NCI-H2107 treated with DMSO at 0.1 percent for 48 hours (cell line): ENCODE data around the gene HEXA.
A peak's percentile ranks its signal among the peaks of the same experiment; 100 is the strongest.
"Not testable (repeated sequence)": the region's sequence is repeated elsewhere in the genome, so short reads cannot be mapped to it uniquely, and the experiment has no call there.

ENCODE experiments used
- DNase-seq: peaks from one replicate; lab custom pipeline; 2025; ENCODE audit not compliant: unreplicated experiment; lab: John Stamatoyannopoulos, UW

Gene HEXA

DNA sequence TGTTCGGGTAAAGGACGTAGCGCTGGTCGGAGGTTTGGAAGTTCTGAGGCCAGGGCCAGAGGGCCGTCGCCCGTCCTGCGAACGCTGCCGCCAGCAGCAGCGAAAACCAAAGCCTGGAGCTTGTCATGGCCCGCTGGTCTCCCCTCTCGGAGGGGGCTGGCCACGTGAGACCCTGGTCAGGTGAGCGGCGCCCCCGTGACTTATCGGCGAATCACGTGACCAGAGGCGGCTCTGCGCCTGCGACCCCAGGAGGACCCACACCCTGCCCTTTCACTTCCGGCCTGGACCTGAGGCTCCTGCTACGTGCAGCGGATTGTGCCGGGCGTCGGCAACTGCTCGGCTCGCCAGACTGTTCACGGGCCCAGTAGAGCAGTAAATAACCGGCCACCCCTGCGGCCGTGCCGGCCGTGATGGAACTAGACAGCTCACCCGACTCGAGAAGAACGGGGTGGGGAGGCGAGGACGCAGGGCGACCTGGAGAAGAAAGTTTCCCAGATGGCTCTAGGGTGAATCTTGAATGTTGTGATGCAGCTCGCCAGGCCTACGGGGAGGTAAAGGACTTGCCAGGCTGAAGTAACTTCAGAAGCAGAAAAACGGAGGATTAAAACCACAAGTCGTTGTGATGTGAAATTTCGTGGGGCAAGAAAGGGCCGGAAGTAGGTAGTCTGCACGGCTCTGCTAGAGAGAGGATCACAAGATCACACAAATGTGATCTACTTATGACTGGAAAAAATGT is at the start of gene HEXA:
Gene HEXA, minus strand, starts transcription at position 169 of the 736 bp plus-strand sequence. Its CDS starts 42 bp downstream, at position 127.
- peak; percentile 29 for DNase-seq

- no peak for DNase-seq
Observed at GRCh38 chr15:72423256-72423655, 47.4 kb upstream of the HEXA start.

DNA sequence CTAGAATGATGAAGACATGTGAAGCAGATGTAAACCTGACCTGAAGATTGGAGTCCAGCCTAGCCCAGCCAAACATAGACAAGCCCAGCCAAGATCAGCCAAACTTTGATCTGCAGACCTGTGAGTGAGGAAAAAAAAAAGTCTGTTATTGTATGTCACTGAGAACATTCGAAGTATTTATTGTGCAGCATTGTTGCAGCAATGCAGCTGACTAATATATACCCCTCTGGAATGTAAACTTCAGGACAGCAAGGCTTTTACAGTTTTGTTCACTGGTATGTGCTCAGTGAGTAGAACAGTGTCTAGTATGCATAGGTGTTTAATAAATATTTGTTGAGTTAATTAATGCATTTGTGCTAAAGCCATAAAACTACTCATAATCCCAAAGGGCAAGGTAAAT is 45.7 kb upstream of the HEXA start:
- no peak for DNase-seq

DNA sequence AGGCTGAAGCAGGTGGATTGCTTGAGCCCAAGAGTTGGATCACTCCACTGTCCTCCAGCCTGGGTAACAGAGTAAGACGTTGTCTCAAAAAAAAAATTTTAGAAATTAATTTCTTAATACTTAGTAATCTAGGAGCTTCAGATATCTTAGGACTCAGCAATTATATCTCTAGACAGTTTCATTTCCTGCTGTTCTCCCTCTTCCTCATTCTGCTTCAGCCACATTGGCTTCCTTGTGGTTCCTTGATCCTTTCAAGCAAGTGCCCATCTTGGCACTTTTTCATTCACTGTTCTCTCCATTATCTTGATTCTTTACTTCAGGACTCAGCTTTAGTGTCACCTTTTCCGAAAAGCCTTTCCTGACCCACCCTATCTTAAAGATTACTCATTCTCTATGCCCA is 44.8 kb upstream of the HEXA start:
- no peak for DNase-seq

DNA sequence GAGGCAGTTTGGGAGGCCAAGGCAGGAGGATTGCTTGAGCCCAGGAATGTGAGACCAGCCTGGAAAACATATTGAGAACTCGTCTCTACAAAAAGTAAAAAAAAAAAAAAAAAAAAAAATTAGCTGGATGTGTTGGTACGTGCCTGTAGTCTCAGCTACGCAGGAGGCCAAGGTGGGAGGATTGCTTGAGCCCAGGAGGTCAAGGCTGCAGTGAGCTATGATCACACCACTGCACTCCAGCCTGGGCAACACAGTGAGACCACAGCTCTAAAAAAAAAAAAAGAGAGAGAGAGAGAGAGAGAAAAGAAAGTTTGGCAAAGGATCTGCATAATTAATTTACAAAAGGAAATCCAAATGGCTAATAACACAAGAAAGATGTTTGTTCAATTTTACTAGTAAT is 44.0 kb upstream of the HEXA start:
- DNase-seq: not testable (repeated sequence)

DNA sequence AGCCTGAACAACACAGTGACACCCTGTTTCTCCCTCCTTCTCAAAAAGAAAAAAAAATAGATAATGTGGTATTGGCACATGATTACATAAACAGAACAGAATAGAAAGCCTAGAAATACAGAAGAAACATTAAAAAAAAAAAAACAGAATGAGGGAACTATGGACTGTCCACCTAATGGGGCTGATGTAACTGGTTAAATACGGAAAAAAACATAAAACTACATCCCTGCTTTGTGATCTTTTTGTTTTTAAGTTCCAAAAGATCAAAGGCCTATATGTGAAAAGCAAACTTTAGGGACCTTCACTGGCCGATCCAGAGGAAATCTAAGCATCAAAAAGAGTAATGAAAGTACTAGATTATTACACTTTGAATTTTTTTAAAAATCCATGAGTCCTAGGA is 39.5 kb upstream of the HEXA start:
- DNase-seq: no peak

DNA sequence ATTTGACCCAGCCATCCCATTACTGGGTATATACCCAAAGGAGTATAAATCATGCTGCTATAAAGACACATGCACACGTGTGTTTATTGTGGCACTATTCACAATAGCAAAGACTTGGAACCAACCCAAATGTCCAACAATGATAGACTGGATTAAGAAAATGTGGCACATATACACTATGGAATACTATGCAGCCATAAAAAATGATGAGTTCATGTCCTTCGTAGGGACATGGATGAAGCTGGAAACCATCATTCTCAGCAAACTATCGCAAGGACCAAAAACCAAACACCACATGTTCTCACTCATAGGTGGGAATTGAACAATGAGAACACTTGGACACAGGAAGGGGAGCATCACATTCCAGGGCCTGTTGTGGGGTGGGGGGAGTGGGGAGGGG is 37.5 kb upstream of the HEXA start:
- DNase-seq: not testable (repeated sequence)

- no peak for DNase-seq
Observed at GRCh38 chr15:72411544-72411943, 35.7 kb upstream of the HEXA start.

GRCh38 chr15:72411111-72411510 is 35.3 kb upstream of the HEXA start:
- no peak for DNase-seq

GRCh38 chr15:72406936-72407335 is 31.1 kb upstream of the HEXA start:
- DNase-seq: no peak

GRCh38 chr15:72404841-72405240 is 29.0 kb upstream of the HEXA start:
- DNase-seq: no peak

DNA sequence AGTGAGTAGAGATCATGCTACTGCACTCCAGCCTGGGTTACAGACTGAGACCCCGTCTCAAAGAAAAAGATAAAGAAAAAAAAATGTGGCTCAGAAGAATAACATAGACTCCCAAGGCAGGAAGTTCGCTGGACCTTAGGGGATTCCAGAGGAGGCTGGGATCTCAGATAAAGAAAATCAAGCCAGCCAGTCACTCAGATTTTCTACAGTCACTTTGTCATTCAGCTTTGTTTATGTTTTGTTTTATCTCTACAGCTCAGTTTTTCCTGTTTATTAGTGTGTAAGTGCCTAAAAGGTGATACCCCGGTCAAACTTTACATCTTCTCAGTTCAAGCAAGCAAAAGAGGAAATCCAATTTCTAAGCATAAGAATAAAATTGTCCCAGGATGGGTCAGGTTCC is 28.5 kb upstream of the HEXA start:
- no peak for DNase-seq

DNA sequence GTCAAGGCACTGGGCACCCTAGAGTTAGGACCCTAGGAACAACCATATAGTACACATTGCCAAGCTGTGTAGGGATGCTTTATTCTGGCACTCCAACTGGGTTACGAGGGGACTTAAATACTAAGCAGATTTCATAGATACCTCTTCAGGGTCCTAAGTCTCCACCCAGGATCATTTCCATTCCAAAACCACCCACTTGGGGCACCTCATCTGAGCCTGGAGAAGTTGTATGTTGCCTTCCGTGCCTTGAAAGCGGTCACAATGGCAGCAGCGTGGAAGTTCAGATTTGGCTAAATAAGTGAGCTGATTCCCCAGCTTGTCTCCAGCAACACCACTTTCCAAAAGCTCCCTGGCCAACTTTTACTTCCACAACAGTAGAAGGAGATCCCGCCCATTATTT is 26.9 kb upstream of the HEXA start:
- DNase-seq: no peak

- DNase-seq: no peak
Observed at GRCh38 chr15:72398648-72399047, 22.8 kb upstream of the HEXA start.

GRCh38 chr15:72397796-72398588 is 22.2 kb upstream of the HEXA start, which contains the start of gene TMEM202:
Gene TMEM202, plus strand, starts transcription at chr15:72398305. Its CDS starts 22 bp downstream, at chr15:72398327.
- DNase-seq: no peak

- not testable (repeated sequence) for DNase-seq
Observed at GRCh38 chr15:72396331-72396730, 20.5 kb upstream of the HEXA start.

- no peak for DNase-seq
Observed at GRCh38 chr15:72389231-72389630, 13.4 kb upstream of the HEXA start.

- DNase-seq: no peak
Observed at GRCh38 chr15:72387741-72388140, 11.9 kb upstream of the HEXA start.

DNA sequence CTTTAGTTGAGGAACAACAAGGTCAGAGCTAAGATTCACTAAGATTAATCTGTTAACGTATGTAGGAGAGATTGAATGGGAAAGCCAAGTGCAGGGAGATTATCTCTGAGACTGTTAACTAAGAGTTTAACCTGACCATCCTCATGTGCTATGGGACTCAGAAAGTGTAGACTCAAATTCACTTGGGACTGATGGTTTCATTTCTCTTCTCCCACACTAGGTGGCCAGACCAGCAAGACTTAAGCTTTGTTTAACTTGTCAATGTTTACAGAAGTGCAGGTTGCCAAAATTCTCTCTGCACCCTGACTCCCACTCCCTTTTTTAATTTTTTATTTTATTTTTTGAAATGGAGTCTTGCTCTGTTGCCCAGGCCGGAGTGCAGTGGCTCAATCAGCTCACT is 6.3 kb upstream of the HEXA start:
- DNase-seq: no peak

GRCh38 chr15:72380743-72381142 is 4.9 kb upstream of the HEXA start:
- DNase-seq: no peak

DNA sequence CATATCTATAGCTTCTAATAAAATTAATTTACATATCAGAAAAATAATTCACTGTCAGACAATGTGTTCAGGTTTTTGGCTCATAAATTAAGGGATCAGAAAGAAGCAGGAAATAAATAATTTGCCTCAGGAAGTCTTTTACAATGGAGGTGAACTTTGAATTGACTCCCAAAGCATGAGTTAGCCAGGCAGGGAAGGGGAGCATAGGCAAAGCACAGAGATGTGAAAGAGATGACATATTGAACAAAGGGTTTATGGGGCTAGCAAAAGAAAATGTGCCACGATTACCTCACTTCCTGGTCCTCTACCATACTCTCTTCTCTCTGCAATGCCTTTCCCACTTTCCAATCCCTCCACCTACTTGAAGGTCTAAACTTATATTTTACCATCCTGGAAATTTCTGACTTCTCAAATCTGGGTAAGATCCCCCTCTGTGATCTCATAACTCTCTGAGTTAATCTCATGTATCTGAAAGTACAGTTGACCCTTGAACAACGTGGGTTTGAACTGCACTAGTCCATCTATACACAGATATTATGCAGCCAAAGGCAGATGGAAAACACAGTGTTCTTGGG is 4.1 kb upstream of the HEXA start:
- DNase-seq: no peak

GRCh38 chr15:72379106-72379505 is 3.3 kb upstream of the HEXA start:
- DNase-seq: not testable (repeated sequence)
